IPS-15b (cell line): ENCODE data around the gene HS6ST3.

Experiments
- H3K27me3 ChIP-seq: one replicate; pipeline ENCODE4 v1.6.1; 2013; ENCODE audit warnings: low read length; ENCODE audit not compliant: control insufficient read depth, insufficient read depth
- H3K36me3 ChIP-seq: one replicate; pipeline ENCODE4 v1.6.1; 2013; ENCODE audit warnings: low read length; ENCODE audit not compliant: control insufficient read depth, insufficient read depth
- H3K4me1 ChIP-seq: one replicate; pipeline ENCODE4 v1.6.1; 2013; ENCODE audit warnings: mild to moderate bottlenecking, low read length; ENCODE audit not compliant: control insufficient read depth, insufficient read depth
- H3K4me3 ChIP-seq: one replicate; pipeline ENCODE4 v1.5.1; 2013; ENCODE audit warnings: low read depth, low read length
- H3K9ac ChIP-seq: one replicate; pipeline ENCODE4 v1.6.1; 2013; ENCODE audit warnings: low read depth, mild to moderate bottlenecking, low read length
- H3K9me3 ChIP-seq: one replicate; pipeline ENCODE4 v1.6.1; 2013; ENCODE audit warnings: mild to moderate bottlenecking, low read length; ENCODE audit not compliant: control insufficient read depth, insufficient read depth

HS6ST3 gene

DNA sequence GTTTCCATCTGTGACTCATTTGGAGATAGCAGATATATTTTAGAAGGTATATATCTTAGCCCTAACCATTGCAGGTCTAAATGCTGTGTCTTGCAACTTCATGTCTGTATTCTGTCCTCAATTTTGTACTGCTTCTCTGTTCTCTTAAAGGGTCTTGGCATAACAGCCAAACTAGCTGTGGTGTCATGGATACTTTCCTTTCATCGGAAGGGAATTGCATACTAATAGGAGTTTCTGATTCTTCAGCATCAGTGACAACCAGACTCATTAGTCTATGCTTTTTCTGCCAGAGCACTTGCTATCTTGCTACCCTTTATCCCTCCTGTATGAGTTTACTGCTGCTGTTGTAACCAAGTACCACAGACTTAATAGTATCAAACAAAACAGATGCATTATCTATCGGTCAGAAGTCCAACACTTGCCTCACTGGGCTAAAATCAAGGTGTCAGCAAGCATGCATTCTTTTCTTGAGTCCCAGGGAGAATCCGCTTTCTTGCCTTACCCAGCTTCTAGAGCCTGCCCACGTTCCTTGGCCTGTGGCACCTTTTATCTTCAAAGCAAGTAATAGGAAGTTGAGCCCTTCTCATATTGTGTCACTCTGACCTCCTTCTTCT lies 253.1 kb downstream of the HS6ST3 start:
- Histone ChIP-seq H3K9me3 (no peaks in the 10 kb centered on the region), H3K9ac (no peak overlapping the region), H3K36me3 (no peaks in the 10 kb centered on the region), H3K27me3 (no peaks in the 10 kb centered on the region), H3K4me3 (no peak overlapping the region), H3K4me1 (no peaks in the 10 kb centered on the region)

DNA sequence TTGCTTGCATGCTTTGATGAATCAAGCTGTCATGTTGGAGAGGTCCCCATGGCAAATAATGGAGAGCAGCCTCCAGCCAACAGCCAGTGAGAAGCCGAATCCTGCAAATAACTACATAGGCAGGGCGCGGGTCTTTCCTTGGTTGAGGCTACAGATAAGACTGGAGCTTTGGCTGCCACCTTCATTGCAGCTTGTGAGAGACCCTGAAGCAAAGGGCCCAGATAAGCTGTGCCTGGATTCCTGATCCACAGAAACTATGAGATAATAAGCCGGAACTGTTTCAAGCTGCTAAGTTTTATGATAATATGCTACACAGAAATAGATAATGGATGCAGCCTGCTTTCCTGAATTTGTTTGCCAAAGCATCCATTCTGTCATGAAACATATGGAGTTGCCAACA lies 257.0 kb downstream of the HS6ST3 start:
- Histone ChIP-seq H3K36me3 (no peaks in the 10 kb centered on the region), H3K4me1 (no peaks in the 10 kb centered on the region), H3K4me3 (no peak overlapping the region), H3K27me3 (no peaks in the 10 kb centered on the region), H3K9me3 (no peaks in the 10 kb centered on the region), H3K9ac (no peak overlapping the region)

DNA sequence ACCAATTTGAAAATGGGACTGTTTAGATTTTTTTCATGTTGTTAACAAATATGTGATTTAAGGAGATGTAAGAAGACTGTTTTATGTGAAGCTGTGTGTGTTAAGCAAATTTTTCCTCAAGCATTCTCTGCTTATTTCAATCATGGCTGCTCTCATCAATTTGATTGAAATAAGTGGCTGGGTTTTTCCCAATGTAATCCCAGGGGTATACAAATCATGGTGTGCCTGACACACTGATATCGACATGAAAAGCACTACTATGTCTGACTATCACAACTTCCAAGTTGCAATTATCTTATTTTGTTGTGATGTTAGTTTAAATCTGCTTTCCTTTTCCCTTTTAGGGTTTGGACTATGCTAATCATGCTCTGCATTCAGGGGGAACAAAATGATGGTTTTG lies 283.7 kb downstream of the HS6ST3 start:
- no peaks in the 10 kb centered on the region for H3K9me3 ChIP-seq
- no peak overlapping the region for H3K4me3 ChIP-seq
- no peaks in the 10 kb centered on the region for H3K36me3 ChIP-seq
- H3K9ac ChIP-seq = no peak overlapping the region
- no peaks in the 10 kb centered on the region for H3K27me3 ChIP-seq
- no peaks in the 10 kb centered on the region for H3K4me1 ChIP-seq

DNA sequence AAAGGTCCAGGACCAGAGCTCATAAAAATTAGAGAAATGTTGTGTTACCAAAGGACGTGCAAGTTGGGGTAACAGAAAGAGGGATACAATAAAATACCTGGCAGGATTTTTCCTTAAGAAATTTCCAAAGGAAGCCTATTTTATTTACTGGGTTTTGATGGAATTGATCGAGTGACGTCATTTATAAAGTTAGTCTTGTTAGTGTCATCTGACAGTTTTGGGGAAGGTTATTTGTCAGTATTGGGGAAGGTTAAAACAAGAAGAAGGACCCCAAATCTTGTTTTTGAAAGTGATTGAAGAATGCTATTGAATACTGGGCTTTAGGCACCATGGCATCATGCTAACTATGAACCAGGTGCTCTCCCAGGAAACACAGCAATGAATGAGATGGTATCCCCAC lies 287.9 kb downstream of the HS6ST3 start:
- H3K36me3 ChIP-seq = no peaks in the 10 kb centered on the region
- no peak overlapping the region for H3K9ac ChIP-seq
- H3K9me3 ChIP-seq = no peaks in the 10 kb centered on the region
- H3K4me3 ChIP-seq = no peak overlapping the region
- H3K27me3 ChIP-seq = no peaks in the 10 kb centered on the region
- no peaks in the 10 kb centered on the region for H3K4me1 ChIP-seq

DNA sequence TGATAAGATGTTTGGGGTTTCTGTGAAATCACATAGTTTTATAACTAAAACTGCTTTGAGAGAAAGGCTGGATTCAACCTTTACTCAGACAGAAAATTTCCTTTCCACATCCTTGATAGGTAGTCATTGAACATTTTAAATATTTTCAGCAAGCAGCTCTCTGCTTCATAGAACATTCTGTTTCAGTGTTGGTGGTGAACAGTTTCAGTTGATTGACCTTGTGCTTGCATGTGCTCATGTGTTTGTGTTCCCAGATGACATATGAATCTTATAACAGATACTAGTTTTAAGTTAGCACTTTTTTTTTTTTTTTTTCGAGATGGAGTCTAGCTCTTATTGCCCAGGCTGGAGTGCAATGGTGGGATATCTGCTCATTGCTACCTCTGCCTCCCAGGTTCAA lies 290.1 kb downstream of the HS6ST3 start:
- H3K9ac ChIP-seq = no peak overlapping the region
- no peaks in the 10 kb centered on the region for H3K36me3 ChIP-seq
- H3K4me1 ChIP-seq = no peaks in the 10 kb centered on the region
- H3K9me3 ChIP-seq = no peaks in the 10 kb centered on the region
- H3K4me3 ChIP-seq = no peak overlapping the region
- no peaks in the 10 kb centered on the region for H3K27me3 ChIP-seq

DNA sequence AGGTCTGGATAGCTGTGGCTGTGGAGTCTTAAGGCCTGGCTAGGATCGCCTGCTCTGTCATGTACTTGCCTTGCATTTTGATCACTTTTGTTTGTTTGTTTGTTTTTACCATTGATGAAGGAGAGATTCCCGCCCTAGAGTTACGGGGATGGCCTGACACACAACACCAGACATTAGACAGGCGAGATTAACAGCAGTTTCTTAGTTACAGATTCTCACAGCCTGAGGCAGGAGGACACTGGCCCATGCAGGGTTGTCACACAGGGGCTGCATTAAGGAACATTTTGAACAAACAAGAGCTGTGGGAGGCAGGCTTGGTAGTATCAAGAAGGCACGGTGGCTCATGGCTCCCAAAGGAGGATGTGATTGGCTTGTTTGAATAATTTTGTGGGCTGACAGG lies 291.8 kb downstream of the HS6ST3 start:
- peaks cover 2% of the 10 kb centered on the region for H3K4me1 ChIP-seq

DNA sequence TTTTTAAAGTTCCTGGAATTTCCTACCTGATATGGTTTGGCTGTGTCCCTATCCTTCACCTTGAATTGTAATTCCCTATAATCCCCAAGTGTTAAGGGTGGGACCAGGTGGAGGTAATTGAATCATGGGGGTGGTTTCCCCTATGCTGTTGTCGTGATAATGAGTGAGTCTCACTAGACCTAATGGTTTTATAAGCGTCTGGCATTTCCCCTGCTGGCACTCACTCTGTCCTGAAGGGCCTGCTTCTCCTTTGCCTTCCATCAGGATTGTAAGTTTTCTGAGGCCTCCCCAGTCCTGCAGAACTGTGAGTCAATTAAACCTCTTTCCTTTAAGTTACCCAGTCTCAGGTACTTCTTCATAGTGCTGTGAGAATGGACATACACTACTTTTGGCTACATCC lies 298.7 kb downstream of the HS6ST3 start:
- Histone ChIP-seq H3K36me3 (no peaks in the 10 kb centered on the region), H3K4me1 (peaks cover 5% of the 10 kb centered on the region), H3K27me3 (no peaks in the 10 kb centered on the region), H3K4me3 (no peak overlapping the region), H3K9me3 (no peaks in the 10 kb centered on the region), H3K9ac (no peak overlapping the region)

More for the DNA sequence above, 291.8 kb downstream of the HS6ST3 start:
- Histone ChIP-seq H3K27me3 (no peaks in the 10 kb centered on the region), H3K9ac (no peak overlapping the region), H3K36me3 (no peaks in the 10 kb centered on the region), H3K4me3 (no peak overlapping the region), H3K9me3 (no peaks in the 10 kb centered on the region)

DNA sequence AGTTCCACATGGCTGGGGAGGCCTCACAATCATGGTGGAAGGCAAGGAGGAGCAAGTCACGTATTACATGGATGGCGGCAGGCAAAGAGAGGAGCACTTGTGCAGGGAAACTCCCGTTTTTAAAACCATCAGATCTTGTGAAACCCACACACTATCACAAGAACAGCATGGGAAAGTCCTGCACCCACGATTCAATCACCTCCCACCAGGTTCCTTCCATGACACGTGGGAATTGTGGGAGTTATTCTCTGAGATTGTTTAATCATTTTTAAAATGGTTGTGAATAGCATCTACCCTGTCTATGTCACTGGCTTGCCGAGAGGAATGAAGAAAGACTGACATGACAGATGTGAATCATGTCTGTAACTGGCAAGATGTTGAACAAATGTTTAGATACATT lies 301.7 kb downstream of the HS6ST3 start:
- H3K36me3 ChIP-seq = no peaks in the 10 kb centered on the region
- peaks cover 3% of the 10 kb centered on the region for H3K4me1 ChIP-seq
- no peaks in the 10 kb centered on the region for H3K27me3 ChIP-seq
- H3K9me3 ChIP-seq = no peaks in the 10 kb centered on the region
- no peak overlapping the region for H3K9ac ChIP-seq
- no peak overlapping the region for H3K4me3 ChIP-seq

DNA sequence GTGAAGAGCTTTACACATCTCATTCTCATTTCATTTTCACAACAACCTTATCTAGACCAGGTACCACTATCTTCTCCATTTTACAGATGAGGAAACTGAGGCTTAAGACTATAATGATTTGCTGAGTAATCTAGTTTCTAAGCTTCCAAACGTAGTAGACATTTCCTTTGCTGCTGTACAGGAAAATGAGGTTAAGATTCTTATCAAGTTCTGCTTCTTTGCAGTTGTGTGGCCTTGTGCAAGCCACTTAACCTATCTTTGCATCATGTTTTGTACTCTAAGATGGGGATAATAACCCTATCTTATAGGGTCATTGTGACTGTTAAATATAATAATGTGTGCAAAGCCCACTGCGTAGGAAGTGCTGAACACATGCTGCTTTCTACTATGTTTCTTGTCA lies 307.9 kb downstream of the HS6ST3 start:
- H3K4me1 ChIP-seq = no peaks in the 10 kb centered on the region
- H3K36me3 ChIP-seq = no peaks in the 10 kb centered on the region
- no peak overlapping the region for H3K4me3 ChIP-seq
- no peaks in the 10 kb centered on the region for H3K27me3 ChIP-seq
- H3K9ac ChIP-seq = no peak overlapping the region
- H3K9me3 ChIP-seq = no peaks in the 10 kb centered on the region

DNA sequence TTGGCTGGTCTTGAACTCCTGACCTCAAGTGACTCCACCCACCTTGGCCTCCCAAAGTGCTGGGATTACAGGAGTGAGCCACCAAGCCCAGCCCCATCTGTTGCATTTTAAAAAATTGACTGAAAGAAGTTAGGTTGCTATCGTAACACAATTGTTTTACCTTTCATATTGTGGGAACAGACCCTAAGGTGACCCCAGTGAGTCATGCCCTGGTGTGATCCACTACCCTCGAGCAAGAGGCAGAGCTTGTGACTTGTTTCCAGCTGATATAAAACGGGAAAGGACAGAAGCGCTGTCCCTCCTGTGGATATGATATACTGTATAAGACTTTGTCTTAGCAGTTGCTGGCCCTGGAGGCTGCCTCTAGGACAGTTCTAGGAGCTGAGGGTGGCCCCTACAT lies 308.6 kb downstream of the HS6ST3 start:
- Histone ChIP-seq H3K9ac (no peak overlapping the region), H3K4me1 (no peaks in the 10 kb centered on the region), H3K4me3 (no peak overlapping the region), H3K36me3 (no peaks in the 10 kb centered on the region), H3K27me3 (no peaks in the 10 kb centered on the region), H3K9me3 (no peaks in the 10 kb centered on the region)

DNA sequence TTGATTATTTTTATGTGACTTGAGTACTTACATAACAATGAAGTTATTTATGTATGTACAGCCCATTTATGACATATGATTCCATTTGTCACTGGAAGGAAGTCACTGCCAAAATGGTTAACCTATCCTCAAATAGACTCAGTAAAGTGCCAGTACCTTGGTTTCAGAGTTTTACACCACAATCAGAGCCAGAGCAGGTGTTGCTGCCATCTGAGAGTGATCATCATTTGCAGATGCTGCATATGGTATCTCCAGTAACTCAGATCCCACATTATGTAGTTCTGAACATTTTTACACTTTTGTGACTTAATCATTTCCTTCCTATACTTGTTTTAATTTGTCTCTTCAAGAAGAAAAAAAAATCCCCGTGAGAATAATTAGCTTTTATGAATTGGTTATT lies 313.3 kb downstream of the HS6ST3 start:
- Histone ChIP-seq H3K36me3 (no peaks in the 10 kb centered on the region), H3K9me3 (no peaks in the 10 kb centered on the region), H3K4me1 (peaks cover 6% of the 10 kb centered on the region), H3K9ac (no peak overlapping the region), H3K4me3 (no peak overlapping the region), H3K27me3 (no peaks in the 10 kb centered on the region)

DNA sequence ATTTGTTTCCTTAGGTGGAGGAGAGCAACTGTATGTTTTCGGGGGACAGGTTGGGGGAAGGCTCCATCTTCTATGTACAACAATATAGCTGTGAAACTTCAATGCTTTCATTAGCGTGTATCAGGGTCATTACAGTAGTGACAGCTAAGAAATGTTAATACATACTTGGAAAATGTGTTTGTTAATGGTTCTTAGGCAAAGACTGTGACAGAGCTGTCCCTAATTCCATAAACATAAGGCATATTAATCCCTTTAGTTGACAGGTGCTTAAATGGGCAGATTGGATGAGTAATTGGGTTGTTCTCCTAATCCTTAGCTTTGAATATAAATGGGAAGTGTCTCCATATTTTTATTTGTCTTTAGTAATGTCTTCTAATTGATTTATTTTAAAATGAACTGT lies 313.7 kb downstream of the HS6ST3 start:
- H3K4me1 ChIP-seq = peaks cover 6% of the 10 kb centered on the region
- no peaks in the 10 kb centered on the region for H3K36me3 ChIP-seq
- H3K4me3 ChIP-seq = no peak overlapping the region
- no peaks in the 10 kb centered on the region for H3K9me3 ChIP-seq
- H3K9ac ChIP-seq = no peak overlapping the region
- H3K27me3 ChIP-seq = no peaks in the 10 kb centered on the region
